SHP77 (cell line): ENCODE measurements around the gene NCDN.
A peak's percentile ranks its signal among the peaks of the same experiment; 100 is the strongest.

Source experiments
- DNase-seq, 2 experiments: peaks; one replicate each; lab custom pipeline; 2025; lab: John Stamatoyannopoulos, UW

Gene NCDN

DNA sequence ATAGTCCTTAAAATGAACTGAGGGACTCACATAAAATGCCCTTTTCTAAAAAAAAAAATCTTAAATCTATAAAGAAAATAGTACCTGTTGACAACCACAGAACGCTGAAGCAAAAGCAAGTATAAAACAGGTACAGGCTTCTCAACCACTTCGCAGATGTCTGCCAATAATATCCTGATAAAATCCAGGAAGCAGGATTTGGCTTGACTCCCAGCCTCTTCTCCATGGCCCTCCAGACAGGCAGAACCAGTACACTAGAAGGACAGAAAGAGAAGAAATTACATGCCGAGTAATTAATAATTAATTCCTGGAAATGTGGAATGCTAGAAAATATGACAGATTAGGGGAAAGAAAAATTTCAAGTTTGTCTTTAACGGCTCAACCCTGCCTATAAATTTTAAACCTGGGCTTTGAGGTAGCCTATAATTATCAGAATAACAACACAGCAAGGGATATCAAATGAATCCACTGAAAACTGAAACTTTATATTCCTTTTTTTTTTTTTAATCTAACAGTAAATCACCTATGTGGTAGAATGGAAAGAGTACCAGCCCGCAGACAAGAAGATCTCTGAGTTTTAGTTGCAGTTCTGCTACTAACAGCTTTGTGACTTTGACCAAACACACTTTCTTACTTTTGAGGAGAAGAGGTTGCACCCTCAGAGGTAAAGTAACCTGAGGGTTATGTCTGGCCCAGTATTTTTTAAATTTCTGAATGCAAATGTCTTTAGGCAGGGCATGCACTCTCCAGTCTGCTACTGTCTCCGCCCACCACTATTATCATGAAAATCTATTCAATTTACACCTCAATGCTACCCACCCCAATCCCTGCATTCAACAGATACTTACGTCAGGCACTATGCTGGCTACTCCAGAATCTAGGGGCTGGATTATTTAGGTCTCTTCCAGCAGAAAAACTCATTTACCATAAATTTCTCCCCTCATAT, 3.1 kb upstream of the NCDN start:
- DNase-seq: peak; percentile 7 to 16

DNA sequence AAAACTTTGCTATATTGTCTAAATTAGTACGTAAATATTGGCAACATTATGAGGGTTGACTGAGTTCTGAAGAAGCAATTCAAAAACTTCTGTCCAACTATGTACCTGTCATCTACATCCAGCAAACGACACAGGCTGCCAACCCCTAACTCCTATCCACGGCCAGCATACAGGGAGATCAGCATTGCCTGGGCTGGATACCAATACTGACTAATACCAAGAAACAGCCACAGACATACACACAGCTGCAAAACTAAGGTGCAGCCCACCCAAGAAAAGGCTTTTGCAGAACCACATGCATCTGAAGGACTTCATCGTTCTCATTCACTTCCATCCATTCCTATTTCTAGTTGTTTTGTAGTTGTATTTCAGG, 2.4 kb upstream of the NCDN start:
- no peak for DNase-seq

DNA sequence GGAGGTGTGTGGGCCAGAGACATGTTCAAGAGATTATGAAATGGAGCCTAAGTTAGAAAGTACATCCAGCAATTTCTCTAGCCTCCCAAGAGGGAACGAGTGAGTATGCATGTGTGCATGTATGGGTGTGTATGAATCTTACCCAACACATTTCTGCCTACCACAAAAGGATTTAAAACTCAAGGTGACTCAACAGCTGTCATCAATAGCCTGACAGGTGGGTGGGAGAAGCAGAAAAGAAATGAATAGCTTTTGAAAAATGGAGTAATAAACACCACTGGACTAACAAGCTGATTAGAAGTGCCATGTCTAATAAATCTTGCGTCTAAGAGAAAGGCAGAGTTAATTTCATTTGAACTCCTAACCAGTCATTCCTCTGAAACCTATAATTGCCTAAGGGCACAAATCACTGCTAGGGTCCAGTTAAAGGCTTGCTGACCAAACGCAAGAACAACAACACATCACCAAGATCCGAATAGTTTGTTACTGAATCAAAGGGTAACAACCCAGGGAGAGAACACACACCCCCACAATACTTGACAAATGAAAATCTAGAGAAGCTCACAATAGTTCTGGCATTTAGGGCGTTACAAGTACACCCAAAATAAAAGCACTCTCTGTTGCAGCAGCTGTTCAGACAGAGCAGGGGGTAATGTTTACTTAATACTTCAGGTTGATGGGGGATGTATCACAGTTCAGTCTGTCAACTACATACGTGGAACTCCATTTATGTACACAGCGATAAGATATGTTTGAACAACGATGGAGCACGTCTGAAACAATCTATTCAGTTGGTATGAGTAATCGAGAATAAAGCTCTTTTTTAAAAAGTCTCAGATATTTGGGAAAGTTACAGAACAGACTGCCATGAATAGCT, 1.8 kb upstream of the NCDN start:
- peak; percentile 81 to 87 for DNase-seq

DNA sequence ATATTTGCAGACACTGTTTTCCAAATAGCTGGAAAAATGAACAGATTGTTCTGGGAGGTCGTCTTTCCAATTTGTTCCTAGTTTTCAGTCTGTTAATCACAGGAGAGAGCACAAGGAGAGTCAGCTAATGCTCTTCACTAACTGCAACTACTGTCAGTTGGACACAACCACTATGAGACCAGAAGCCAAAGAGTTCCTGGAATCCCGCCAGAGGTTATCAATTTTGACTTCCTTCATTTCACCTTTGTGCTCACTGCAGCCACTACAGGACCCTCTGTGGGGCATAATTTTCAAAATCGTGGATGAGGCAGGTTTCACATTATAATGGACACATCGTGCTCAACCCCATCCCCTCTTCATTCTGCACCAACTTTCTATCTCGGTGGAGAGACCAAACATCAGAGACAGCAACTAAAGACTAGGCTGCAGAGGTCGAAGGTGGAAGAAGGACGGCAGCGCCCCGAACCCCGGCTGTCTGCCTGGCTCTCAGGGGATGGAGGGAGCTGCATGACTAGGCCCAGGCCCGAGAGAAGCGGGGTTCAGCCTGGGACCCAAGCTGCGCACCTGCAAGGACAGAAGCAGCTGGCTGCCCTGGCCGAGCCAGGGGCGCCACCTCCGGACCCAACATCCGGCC, 998 bp upstream of the NCDN start:
- DNase-seq: peak in 1 of 2 experiments; percentile 41

DNA sequence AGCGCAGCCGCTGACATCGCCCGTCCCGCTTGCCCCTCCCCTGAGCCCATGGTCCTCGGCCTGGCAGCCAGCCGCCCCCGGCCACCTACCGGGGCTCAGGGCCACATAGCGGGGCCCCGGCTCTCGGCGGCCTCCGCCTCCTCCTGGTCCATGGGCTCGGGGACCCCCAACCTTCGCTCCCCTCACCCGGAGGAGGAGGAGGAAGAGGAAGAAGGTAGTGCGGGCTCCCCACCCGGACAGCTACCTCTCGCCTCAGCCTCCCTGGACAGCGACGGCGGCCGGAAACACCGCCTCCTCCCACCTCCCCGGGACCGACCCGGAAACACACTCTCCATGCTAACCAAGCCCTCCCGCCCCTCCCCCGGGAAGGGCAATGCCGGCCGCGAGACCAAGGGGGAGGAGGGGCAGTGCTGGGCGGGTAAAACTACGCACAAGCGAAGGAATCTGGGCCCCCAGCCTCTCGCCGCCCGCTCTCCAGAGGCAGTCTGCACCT, 435 bp upstream of the NCDN start, which contains the start of gene KIAA0319L:
KIAA0319L (minus strand) TSS at position 286 of the 493 bp plus-strand sequence. CDS start 2,912 bp downstream, outside the sequence.
- peak; percentile 66 to 85 for DNase-seq

DNA sequence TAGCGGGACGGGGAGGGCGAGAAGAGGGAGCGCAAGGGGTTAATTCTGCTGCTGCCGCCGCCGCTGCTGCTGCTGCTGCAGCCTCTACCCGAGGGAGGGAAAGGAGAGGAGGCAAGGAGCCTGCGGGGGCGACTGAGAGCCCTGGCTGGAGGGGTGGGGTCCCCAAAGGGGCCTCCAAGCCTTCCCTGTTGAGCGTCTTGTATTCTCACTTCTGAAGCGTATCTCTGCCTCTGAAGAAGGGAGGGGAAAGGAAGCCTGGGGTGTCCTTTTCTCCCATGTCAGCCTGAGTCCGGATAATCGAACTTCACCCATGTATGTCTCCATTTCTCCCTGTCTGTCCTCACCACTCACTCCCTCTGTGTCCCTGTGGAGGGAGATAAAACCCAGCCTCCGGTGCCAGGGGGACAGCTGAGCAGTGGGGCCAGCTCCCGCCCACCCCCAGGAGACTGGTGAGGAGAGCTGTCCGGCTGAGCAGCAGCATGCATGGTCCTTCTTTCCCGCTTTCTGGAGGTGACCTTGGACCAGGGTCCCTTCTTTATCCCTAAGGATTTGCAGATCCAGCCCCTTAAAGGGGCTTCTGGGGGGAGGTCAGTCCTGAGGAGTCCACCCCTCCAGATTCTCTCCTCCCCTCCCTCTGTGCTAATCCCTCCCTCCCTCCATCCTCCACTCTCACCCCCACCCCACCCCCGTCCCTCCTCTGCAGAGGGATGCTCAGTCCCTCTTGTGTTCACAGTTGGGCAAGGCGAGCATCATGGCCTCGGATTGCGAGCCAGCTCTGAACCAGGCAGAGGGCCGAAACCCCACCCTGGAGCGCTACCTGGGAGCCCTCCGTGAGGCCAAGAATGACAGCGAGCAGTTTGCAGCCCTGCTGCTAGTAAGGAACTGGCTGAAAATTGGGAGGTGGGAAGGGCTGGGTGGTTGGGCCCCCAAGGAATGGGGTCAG, 1.0 kb downstream of the NCDN start:
- DNase-seq: peak in 1 of 2 experiments; percentile 8

DNA sequence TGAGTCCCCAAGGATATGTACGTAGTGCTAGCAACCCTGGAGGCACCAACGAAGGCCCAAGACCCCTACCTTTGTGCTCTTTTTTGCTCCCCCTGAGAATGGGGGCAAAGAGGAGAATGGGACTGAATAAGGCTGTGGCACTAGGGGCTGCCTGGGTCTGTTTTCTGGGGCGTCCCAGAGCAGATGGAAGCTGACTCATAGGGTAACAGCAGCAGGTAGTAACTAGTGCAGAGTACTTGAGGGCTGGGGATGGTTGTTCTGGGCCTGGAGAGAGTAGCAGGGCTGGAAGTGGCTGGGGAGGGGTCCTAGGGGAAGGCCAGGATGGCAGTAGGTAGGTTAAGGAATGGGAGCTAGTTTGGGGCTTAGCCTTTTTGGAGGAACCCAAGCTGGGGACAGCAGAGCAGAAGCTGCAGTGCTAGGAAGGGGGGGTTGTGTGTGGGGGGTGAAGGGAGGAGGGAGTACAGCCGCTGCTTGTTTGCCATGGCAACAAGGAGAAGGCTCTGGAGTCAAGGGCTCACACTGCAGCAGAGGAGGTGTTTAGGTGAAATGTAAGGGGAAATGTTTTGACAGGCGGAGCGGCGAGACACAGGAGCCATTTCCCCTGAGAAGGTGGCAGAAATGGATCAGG, 1.8 kb downstream of the NCDN start:
- no peak for DNase-seq

DNA sequence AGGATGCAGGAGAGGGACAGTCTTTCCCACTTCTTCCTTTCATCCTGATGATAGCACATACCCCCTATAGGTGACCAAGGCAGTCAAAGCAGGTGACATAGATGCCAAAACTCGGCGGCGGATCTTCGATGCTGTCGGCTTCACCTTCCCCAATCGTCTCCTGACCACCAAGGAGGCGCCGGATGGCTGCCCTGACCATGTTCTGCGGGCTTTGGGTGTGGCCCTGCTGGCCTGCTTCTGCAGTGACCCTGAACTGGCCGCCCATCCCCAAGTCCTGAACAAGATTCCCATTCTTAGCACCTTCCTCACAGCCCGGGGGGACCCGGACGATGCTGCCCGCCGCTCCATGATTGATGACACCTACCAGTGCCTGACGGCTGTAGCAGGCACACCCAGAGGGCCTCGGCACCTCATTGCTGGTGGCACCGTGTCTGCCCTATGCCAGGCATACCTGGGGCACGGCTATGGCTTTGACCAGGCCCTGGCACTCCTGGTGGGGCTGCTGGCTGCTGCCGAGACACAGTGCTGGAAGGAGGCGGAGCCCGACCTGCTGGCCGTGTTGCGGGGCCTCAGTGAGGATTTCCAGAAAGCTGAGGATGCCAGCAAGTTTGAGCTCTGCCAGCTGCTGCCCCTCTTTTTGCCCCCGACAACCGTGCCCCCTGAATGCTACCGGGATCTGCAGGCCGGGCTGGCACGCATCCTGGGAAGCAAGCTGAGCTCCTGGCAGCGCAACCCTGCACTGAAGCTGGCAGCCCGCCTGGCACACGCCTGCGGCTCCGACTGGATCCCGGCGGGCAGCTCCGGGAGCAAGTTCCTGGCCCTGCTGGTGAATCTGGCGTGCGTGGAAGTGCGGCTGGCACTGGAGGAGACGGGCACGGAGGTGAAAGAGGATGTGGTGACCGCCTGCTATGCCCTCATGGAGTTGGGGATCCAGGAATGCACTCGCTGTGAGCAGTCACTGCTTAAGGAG, 2.9 kb downstream of the NCDN start:
- no peak for DNase-seq

DNA sequence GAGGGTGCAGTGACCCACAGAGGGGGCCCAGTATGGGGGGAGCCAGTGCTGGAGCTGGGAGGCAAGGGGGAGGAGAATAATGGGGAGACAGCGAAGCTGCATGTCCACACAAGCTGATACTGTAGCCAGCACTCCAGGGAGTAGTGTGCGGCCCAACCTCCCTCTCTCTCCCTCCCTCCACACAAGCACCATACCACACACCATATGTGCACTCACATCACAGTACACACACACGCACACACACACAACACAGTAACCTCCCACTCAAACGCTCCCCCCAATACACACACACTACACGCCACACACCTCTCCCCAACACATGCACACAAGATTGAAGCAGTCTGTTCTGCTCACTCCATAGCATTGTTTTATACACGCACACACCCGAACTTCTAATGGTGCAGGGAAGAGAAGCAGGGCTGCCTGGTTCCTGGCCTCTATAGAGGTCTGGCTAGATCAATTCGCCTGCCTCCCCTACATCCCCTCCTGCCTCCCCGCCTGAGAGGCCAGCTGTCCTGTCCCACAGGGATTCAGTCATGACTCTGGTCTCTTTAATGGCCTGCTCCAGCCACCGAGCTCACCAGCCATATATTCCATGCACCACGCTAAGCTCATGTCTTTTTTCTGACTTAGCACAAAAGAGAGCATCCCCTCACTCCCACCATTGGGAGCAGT, 3.8 kb downstream of the NCDN start:
- DNase-seq: no peak

DNA sequence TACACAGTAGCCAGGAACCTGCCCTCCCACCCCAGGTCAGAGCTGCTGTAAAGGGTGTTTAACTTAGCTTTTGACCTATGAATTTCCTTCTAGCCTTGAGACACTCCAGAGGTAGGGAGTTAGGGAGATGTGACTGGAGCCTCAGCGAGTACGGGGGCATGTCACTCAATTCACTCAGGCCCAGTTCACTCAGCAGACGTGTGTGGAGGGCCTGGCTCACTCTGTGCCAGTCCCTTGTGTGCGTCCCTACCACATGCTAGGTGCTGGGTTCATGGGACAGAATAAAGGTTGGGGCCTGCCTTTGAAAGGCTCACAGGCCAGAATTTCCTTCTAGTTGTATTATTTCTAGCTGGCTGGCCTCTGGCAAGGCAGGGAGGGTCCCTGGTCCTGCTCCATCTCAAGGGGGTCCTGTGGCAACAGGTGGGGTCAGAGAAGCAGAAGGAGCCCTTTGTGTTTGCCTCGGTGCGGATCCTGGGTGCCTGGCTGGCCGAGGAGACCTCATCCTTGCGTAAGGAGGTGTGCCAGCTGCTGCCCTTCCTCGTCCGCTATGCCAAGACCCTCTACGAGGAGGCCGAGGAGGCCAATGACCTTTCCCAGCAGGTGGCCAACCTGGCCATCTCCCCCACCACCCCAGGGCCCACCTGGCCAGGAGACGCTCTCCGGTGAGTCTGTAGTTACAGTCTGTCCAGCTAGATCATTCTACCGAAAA, 4.5 kb downstream of the NCDN start:
- no peak for DNase-seq

DNA sequence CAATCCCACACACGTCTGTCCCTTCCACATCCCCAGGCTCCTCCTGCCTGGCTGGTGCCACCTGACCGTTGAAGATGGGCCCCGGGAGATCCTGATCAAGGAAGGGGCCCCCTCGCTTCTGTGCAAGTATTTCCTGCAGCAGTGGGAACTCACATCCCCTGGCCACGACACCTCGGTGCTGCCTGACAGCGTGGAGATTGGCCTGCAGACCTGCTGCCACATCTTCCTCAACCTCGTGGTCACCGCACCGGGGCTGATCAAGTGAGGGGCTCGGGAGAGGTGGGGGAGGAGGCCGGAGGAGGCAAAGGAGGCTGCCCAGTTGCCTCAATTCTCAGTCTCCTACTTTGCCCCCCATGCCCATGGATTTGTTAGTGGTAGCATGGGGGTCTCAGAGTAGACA, 5.6 kb downstream of the NCDN start:
- DNase-seq: no peak

DNA sequence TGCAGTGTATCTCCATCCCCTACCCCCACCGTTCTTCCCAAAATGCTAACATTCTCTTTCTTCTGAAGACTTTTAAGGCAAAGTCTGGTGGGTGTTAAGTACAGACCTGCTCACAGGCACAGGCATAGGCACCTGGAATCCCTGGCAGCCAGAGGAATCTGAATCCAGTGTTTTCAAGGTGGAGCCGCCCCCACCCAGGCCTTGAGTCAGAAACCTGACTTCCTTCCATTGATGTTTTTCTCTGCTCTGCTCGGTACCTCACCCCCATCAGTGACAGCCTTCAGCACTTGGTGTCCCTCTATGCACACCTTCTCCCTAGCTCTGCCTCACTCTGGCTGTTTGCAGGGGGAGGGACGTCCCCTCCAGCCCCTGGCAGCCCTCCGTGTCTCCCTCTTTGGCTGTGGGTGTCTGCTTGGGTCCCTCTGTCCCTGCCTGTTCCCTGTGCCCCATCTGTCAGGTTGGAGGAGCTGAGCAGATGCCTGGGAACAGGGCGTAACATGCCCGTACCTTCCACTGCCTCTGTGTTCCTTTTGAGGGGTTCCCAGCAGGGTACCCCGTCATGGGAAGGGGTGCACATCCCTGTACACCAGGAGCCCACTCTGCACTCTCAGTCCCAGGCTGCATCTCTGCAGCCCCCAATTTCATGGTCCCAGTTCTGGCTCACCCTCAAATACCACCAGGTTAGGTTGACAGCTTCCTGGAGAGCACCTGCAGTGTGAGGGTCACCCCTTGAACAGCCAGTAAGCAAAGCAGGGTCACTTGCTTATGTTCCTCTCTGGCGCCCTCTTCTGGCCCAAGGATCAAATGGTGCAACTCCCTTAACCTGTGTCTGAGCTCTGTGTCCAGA, 6.7 kb downstream of the NCDN start:
- DNase-seq: peak; percentile 54 to 63

DNA sequence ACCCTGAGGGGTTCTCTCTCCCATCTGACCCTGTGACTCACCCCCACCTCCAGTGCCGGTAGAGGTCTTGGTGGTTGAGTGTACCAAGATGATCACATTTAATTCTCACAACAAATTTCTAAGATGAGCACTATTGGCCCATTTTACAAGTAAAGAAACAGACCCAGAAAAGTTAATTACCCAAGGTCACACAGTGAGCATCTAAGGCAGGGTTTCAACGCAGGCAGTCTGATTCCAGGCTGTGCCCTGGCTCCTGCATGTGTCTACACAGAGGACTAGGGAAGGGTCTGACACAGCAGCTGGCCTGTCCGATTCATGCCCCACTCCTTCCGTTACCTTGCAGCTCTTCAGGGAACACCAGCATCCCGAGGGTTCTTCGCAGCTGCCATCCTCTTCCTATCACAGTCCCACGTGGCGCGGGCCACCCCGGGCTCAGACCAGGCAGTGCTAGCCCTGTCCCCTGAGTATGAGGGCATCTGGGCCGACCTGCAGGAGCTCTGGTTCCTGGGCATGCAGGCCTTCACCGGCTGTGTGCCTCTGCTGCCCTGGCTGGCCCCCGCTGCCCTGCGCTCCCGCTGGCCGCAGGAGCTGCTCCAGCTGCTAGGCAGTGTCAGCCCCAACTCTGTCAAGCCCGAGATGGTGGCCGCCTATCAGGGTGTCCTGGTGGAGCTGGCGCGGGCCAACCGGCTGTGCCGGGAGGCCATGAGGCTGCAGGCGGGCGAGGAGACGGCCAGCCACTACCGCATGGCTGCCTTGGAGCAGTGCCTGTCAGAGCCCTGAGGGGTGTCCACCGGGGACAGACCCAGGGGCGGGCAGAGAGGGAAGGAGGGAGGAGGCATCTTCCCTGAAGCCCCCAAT, 7.5 kb downstream of the NCDN start:
- no peak for DNase-seq

DNA sequence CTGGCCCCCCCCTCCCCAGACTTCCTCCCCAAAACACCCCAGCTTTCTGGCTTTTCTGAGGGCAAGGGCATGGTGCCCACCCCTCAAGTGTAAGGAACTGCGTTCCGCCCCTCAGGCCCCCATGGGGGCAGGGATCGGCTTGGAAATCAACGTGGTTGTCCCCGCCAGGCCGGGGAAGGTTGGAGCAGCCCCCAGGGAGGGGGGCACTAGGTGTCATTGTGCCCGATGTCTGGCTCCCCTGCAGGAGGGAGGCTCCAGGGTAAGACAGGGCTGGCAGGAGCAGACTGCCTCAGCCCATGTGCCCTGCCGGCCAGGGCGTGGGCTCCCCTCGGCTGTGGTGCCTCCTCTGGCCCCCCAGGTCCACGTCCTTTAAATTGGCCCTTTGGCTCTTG, 8.1 kb downstream of the NCDN start:
- no peak for DNase-seq

DNA sequence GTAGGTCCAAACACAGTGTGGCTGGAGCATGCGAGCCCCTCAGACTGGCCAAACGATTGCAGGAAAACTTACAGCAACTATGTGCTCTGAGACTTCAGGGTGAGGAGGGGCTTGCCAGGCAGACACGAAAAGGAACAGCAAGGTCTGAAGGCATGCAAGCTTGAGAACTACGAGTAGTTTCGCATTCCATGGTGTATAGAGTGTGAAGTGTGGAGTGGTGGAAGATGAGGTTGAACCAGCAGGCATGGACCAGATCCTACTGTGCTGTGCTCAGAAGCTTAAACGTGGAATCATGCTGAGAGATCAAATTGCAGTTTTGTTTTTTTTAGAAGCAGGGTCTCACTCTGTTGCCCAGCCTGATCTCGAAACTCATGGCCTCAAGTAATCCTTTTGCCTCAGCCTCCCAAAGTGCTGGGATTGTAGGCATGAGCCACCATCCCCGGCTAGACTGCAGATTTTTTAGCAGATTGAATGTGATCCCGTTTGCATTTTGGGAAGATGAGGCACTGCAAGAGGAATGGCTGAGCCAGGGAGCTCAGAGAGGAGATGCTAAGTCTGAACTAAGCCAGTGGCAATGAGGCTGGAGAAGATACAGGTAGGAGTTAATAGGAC, 10.5 kb downstream of the NCDN start:
- DNase-seq: no peak

DNA sequence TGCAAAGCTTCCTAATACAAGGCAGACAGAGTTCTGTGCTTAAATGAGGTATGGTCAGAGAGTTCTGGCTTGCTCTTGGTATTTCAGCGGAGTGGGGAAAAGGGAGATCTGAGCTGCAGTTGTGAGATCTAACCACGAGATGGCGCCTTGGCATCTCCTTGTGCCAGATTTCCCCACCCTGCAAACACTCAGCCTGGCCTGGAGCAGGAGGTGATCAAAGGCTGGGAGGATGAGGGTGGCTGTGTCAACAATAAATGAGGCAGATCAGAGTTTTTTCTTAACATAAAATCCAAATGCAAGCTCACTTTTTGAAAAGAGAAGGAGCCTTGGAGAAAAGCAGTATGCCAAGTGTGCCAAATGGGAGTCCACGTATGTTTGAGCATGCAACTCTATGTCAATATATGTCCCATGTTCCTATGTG, 11.4 kb downstream of the NCDN start:
- DNase-seq: peak; percentile 38 to 53
